Liver (tissue), 9 donors: ENCODE results near the gene OLIG2. TPM values are rescaled to one million over a fixed set of nuclear protein-coding genes. Genes with fewer than 3 reads are reported as not detected.

Source experiments
- DNase-seq: peaks from one replicate; pipeline ENCODE4 v3.0.0-alpha.2; 2017; ENCODE audit warnings: low spot score
- H3K27ac ChIP-seq, 2 donors: one replicate each; pipeline ENCODE4 v1.7.0; 2013; ENCODE audit warnings: inconsistent platforms in 2 of 2, low read length in 2 of 2, control low read depth in 1 of 2, low read depth in 1 of 2, mild to moderate bottlenecking in 1 of 2
- H3K27me3 ChIP-seq, 4 donors: one replicate each; pipeline versions ENCODE4 v1.6.1 to v1.7.0; 2013; ENCODE audit warnings: low read length in 3 of 4, inconsistent platforms in 1 of 4, mild to moderate bottlenecking in 1 of 4, moderate library complexity in 1 of 4; ENCODE audit not compliant: control insufficient read depth in 4 of 4, insufficient read depth in 4 of 4
- H3K36me3 ChIP-seq, 4 donors: one replicate each; pipeline versions ENCODE4 v1.6.1 to v1.7.0; 2013; ENCODE audit warnings: low read length in 3 of 4, mild to moderate bottlenecking in 3 of 4, low read depth in 1 of 4, moderate library complexity in 1 of 4; ENCODE audit not compliant: control insufficient read depth in 4 of 4, insufficient read depth in 3 of 4
- H3K4me1 ChIP-seq, 4 donors: one replicate each; pipeline versions ENCODE4 v1.6.1 to v1.7.0; 2013; ENCODE audit warnings: low read length in 3 of 4, mild to moderate bottlenecking in 3 of 4, moderate library complexity in 1 of 4; ENCODE audit not compliant: control insufficient read depth in 4 of 4, insufficient read depth in 4 of 4
- H3K4me3 ChIP-seq, 3 donors: one replicate each; pipeline versions ENCODE4 v1.6.1 to v1.7.0; 2013; ENCODE audit warnings: low read length in 3 of 3, control low read depth in 1 of 3, low read depth in 1 of 3, mild to moderate bottlenecking in 1 of 3
- H3K9ac ChIP-seq, 2 donors: one replicate each; pipeline ENCODE4 v1.7.0; 2013; ENCODE audit warnings: low read length in 2 of 2, mild to moderate bottlenecking in 2 of 2, moderate library complexity in 2 of 2, control low read depth in 1 of 2, low read depth in 1 of 2
- H3K9me3 ChIP-seq, 4 donors: one replicate each; pipeline versions ENCODE4 v1.6.1 to v1.7.0; 2013; ENCODE audit warnings: low read length in 3 of 4; ENCODE audit not compliant: control insufficient read depth in 4 of 4
- EGR1 ChIP-seq, 2 donors: IDR thresholded peaks; 2 replicates each; pipeline ENCODE4 v1.6.1; 2016 to 2018; ENCODE audit warnings: antibody characterized with exemption in 2 of 2, low read depth in 2 of 2
- FOXA1 ChIP-seq: IDR thresholded peaks from 2 replicates; pipeline ENCODE4 v1.6.1; 2016; ENCODE audit warnings: antibody characterized with exemption
- FOXA2 ChIP-seq: IDR thresholded peaks from 2 replicates; pipeline ENCODE4 v1.6.1; 2016; ENCODE audit warnings: antibody characterized with exemption
- GABPA ChIP-seq, 2 donors: IDR thresholded peaks in 1 of 2; conservative IDR thresholded peaks in 1 of 2; 2 replicates each; pipeline ENCODE4 v1.6.1; 2016; ENCODE audit warnings: antibody characterized with exemption in 2 of 2, mild to moderate bottlenecking in 1 of 2, moderate library complexity in 1 of 2
- HNF4A ChIP-seq, 2 donors: conservative IDR thresholded peaks; 2 replicates each; pipeline ENCODE4 v1.6.1; 2016; ENCODE audit warnings: antibody characterized with exemption in 2 of 2, mild to moderate bottlenecking in 2 of 2
- HNF4G ChIP-seq: IDR thresholded peaks from 2 replicates; pipeline ENCODE4 v1.6.1; 2016; ENCODE audit warnings: antibody characterized with exemption
- JUND ChIP-seq, 2 donors: IDR thresholded peaks; 2 replicates each; pipeline ENCODE4 v1.6.1; 2016; ENCODE audit warnings: antibody characterized with exemption in 2 of 2
- NR2F2 ChIP-seq: IDR thresholded peaks from 2 replicates; pipeline ENCODE4 v1.6.1; 2016; ENCODE audit warnings: antibody characterized with exemption
- RAD21 ChIP-seq, 2 donors: IDR thresholded peaks; 2 replicates each; pipeline ENCODE4 v1.6.1; 2016; ENCODE audit warnings: antibody characterized with exemption in 2 of 2, mild to moderate bottlenecking in 2 of 2
- RXRA ChIP-seq, 2 donors: IDR thresholded peaks; 2 replicates each; pipeline ENCODE4 v1.6.1; 2017 to 2018; ENCODE audit warnings: antibody characterized with exemption in 2 of 2, mild to moderate bottlenecking in 1 of 2
- SP1 ChIP-seq: IDR thresholded peaks from 2 replicates; pipeline ENCODE4 v1.6.1; 2018; ENCODE audit warnings: antibody characterized with exemption, mild to moderate bottlenecking
- TAF1 ChIP-seq: conservative IDR thresholded peaks from 2 replicates; pipeline ENCODE4 v1.6.1; 2016; ENCODE audit warnings: antibody characterized with exemption, mild to moderate bottlenecking
- YY1 ChIP-seq: IDR thresholded peaks from 2 replicates; pipeline ENCODE4 v1.6.1; 2016; ENCODE audit warnings: antibody characterized with exemption, mild to moderate bottlenecking
- WGBS: extraction: QIAGEN DNeasy Blood & Tissue Kit; methylation state at CpG from one replicate; pipeline ENCODE4 v1.1.7; 2013; 5-methylcytosine and 5-hydroxymethylcytosine counted together
- polyA plus RNA-seq, 2 donors: library from polyadenylated mRNA; stranded (reverse) in 1 of 2; unstranded in 1 of 2; fragments of 200-250 nt in 1 of 2; fragments of >200 nt in 1 of 2; fragmentation: Nextera tagmentation in 1 of 2; extraction: Ambion mirVana in 1 of 2; gene quantifications; one replicate each; pipeline versions ENCODE4 v1.2.1 to v1.2.3, GENCODE V29; 2013 to 2015
- total RNA-seq, 2 donors: library from RNA; depleted of rRNA; stranded (reverse); fragments of >200 nt; gene quantifications; one replicate each; pipeline ENCODE4 v1.2.3, GENCODE V29; 2014
- TF ChIP-seq, protein P1 (sequence below): fragments of 150-350 bp; IDR thresholded peaks from 2 replicates; pipeline ENCODE4 v1.5.1; 2017; ENCODE audit warnings: improper control_type of control experiment, low read depth, low read length; ENCODE audit not compliant: missing input control
- TF ChIP-seq, protein P2 (sequence below): IDR thresholded peaks from 2 replicates; pipeline ENCODE4 v1.6.1; 2016; ENCODE audit warnings: antibody characterized with exemption
- TF ChIP-seq, protein P3 (sequence below): IDR thresholded peaks from 2 replicates; pipeline ENCODE4 v1.6.1; 2016; ENCODE audit warnings: antibody characterized with exemption
- TF ChIP-seq, protein P4 (sequence below): IDR thresholded peaks from 2 replicates; pipeline ENCODE4 v1.6.1; 2016; ENCODE audit warnings: antibody characterized with exemption, mild to moderate bottlenecking
- TF ChIP-seq, protein P5 (sequence below): IDR thresholded peaks from 2 replicates; pipeline ENCODE4 v1.6.1; 2016; ENCODE audit warnings: antibody characterized with exemption
- donor health status: healthy.
- donor health status: healthy.
- donor health status: healthy.
- donor health status: healthy.
- donor health status: healthy.

OLIG2 gene
- total and polyA plus RNA-seq, 4 donors = not detected

DNA sequence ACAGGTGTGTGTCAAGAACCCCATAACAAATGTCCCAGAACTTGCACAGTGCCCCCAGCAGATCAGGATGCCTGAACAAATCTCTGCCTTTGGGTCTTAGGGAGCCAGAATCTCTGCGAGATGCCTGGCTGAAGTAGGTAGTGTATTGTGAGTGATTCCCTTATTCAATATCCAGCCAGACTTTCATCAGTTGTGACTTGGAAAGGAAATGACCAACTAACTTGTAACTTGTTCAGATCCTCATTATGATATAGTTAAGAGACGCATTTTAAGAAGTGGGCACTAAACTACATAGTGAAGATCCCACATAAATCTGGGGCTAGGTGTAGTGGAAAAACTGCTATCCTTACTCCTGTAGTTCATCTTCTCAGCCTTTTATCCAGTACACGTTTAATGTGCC, 11.8 kb downstream of the OLIG2 start:
- Histone ChIP-seq H3K4me3 (no peak overlapping the region), H3K36me3 (no peaks in the 10 kb centered on the region), H3K27me3 (peaks cover 4 to 10% (median 7%) of the 10 kb centered on the region in 4 donors), H3K9ac (no peak overlapping the region), H3K9me3 (no peaks in the 10 kb centered on the region), H3K4me1 (no peaks in the 10 kb centered on the region), H3K27ac (no peak overlapping the region)
- DNase-seq = no peak
- 79% methylated on average over 3 of the region's 3 CpGs for WGBS
- TF ChIP-seq NR2F2 (no peak), HNF4A (conservative IDR thresholded peaks at IDR 0.05) (no peak), RXRA (IDR thresholded peaks at IDR 0.05) (no peak), RAD21 (IDR thresholded peaks at IDR 0.05) (no peak), FOXA2 (no peak), EGR1 (IDR thresholded peaks at IDR 0.05; ENCODE audit: low read depth in 2 of 2) (no peak), JUND (IDR thresholded peaks at IDR 0.05) (no peak), HNF4G (no peak), GABPA (IDR thresholded peaks at IDR 0.05 in 1 of 2, conservative IDR thresholded peaks at IDR 0.05 in 1 of 2) (no peak), TAF1 (no peak), YY1 (no peak), SP1 (no peak), FOXA1 (no peak)
- TF ChIP-seq, protein P1, sequence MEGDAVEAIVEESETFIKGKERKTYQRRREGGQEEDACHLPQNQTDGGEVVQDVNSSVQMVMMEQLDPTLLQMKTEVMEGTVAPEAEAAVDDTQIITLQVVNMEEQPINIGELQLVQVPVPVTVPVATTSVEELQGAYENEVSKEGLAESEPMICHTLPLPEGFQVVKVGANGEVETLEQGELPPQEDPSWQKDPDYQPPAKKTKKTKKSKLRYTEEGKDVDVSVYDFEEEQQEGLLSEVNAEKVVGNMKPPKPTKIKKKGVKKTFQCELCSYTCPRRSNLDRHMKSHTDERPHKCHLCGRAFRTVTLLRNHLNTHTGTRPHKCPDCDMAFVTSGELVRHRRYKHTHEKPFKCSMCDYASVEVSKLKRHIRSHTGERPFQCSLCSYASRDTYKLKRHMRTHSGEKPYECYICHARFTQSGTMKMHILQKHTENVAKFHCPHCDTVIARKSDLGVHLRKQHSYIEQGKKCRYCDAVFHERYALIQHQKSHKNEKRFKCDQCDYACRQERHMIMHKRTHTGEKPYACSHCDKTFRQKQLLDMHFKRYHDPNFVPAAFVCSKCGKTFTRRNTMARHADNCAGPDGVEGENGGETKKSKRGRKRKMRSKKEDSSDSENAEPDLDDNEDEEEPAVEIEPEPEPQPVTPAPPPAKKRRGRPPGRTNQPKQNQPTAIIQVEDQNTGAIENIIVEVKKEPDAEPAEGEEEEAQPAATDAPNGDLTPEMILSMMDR = no peak
- TF ChIP-seq, protein P2, sequence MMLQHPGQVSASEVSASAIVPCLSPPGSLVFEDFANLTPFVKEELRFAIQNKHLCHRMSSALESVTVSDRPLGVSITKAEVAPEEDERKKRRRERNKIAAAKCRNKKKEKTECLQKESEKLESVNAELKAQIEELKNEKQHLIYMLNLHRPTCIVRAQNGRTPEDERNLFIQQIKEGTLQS = no peak
- TF ChIP-seq, protein P3, sequence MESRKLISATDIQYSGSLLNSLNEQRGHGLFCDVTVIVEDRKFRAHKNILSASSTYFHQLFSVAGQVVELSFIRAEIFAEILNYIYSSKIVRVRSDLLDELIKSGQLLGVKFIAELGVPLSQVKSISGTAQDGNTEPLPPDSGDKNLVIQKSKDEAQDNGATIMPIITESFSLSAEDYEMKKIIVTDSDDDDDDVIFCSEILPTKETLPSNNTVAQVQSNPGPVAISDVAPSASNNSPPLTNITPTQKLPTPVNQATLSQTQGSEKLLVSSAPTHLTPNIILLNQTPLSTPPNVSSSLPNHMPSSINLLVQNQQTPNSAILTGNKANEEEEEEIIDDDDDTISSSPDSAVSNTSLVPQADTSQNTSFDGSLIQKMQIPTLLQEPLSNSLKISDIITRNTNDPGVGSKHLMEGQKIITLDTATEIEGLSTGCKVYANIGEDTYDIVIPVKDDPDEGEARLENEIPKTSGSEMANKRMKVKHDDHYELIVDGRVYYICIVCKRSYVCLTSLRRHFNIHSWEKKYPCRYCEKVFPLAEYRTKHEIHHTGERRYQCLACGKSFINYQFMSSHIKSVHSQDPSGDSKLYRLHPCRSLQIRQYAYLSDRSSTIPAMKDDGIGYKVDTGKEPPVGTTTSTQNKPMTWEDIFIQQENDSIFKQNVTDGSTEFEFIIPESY = no peak
- TF ChIP-seq, protein P4, sequence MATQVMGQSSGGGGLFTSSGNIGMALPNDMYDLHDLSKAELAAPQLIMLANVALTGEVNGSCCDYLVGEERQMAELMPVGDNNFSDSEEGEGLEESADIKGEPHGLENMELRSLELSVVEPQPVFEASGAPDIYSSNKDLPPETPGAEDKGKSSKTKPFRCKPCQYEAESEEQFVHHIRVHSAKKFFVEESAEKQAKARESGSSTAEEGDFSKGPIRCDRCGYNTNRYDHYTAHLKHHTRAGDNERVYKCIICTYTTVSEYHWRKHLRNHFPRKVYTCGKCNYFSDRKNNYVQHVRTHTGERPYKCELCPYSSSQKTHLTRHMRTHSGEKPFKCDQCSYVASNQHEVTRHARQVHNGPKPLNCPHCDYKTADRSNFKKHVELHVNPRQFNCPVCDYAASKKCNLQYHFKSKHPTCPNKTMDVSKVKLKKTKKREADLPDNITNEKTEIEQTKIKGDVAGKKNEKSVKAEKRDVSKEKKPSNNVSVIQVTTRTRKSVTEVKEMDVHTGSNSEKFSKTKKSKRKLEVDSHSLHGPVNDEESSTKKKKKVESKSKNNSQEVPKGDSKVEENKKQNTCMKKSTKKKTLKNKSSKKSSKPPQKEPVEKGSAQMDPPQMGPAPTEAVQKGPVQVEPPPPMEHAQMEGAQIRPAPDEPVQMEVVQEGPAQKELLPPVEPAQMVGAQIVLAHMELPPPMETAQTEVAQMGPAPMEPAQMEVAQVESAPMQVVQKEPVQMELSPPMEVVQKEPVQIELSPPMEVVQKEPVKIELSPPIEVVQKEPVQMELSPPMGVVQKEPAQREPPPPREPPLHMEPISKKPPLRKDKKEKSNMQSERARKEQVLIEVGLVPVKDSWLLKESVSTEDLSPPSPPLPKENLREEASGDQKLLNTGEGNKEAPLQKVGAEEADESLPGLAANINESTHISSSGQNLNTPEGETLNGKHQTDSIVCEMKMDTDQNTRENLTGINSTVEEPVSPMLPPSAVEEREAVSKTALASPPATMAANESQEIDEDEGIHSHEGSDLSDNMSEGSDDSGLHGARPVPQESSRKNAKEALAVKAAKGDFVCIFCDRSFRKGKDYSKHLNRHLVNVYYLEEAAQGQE = no peak
- TF ChIP-seq, protein P5, sequence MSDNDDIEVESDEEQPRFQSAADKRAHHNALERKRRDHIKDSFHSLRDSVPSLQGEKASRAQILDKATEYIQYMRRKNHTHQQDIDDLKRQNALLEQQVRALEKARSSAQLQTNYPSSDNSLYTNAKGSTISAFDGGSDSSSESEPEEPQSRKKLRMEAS = no peak
